ENCODE measurements around the gene SDHAF3.

Gene SDHAF3

DNA sequence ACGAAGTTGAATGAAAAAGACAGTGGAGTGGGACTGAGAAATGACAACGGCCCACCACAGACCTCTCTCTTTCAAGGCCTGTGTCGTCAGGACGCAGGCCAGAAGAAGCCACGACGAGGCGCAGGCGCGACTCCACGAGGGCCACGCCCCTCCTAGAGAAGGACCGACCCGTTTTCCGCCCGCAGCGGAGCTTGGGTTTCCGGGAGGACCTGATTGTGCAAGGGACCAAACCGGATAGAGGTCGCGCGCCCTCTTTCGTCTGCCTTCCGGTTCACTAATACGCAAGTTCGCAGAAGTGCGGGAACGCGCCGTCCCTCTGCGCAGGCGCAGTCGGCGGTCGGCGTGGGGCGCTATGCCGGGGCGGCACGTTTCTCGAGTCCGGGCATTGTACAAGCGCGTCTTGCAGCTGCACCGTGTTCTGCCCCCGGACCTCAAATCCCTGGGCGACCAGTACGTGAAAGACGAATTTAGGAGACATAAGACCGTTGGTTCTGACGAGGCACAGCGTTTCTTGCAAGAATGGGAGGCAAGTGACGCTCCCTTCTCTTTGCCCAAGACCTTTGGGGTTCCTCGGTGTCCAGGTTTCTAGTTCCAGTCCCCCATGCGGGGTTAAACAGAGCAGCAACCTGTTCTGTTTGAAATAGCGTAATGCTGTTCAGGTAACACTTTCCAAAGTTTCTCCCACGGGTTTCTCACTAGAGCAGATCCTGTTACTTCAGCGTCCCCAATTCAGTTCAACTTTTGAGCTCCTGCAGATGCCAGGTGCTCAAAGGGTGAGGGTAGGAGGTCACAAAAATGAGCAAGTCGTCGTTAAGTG lies at the start of gene SDHAF3 (continued):
- TF ChIP-seq, protein P1, sequence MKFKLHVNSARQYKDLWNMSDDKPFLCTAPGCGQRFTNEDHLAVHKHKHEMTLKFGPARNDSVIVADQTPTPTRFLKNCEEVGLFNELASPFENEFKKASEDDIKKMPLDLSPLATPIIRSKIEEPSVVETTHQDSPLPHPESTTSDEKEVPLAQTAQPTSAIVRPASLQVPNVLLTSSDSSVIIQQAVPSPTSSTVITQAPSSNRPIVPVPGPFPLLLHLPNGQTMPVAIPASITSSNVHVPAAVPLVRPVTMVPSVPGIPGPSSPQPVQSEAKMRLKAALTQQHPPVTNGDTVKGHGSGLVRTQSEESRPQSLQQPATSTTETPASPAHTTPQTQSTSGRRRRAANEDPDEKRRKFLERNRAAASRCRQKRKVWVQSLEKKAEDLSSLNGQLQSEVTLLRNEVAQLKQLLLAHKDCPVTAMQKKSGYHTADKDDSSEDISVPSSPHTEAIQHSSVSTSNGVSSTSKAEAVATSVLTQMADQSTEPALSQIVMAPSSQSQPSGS (tag by site-specific recombination; IDR thresholded peaks at IDR 0.05; ENCODE audit: low read depth): no peak
- TF ChIP-seq ZNF777 (tag by site-specific recombination; IDR thresholded peaks at IDR 0.05; ENCODE audit: borderline replicate concordance) (no peak), ZNF394 (tag by site-specific recombination; IDR thresholded peaks at IDR 0.05; ENCODE audit: borderline replicate concordance) (peak; percentile 55; the same call in 1 of the 2 replicates), BCL11B (tag by site-specific recombination; IDR thresholded peaks at IDR 0.05; ENCODE audit: low read depth) (no peak), KLF10 (tag by site-specific recombination; IDR thresholded peaks at IDR 0.05) (peak; percentile 70; the same call in 1 of the 2 replicates), SP2 (tag by site-specific recombination; IDR thresholded peaks at IDR 0.05) (peak; percentile 79), ZBTB21 (tag by site-specific recombination; IDR thresholded peaks at IDR 0.05) (peak; percentile 64; the same call in 1 of the 2 replicates), OSR2 (tag by site-specific recombination; IDR thresholded peaks at IDR 0.05) (no peak), TRIM28 (IDR thresholded peaks at IDR 0.05; ENCODE audit: borderline replicate concordance, low read length) (peak; percentile 70; the same call in 1 of the 2 replicates), ZNF324 (tag by site-specific recombination; IDR thresholded peaks at IDR 0.05) (peak; percentile 79; the same call in 1 of the 2 replicates), ZNF768 (tag by site-specific recombination; IDR thresholded peaks at IDR 0.05) (no peak), ZNF175 (tag by site-specific recombination; IDR thresholded peaks at IDR 0.05) (no peak), ZNF747 (tag by site-specific recombination; IDR thresholded peaks at IDR 0.05) (no peak), ZNF555 (tag by site-specific recombination; conservative IDR thresholded peaks at IDR 0.05) (no peak), ZNF423 (tag by site-specific recombination; IDR thresholded peaks at IDR 0.05) (no peak), ZNF155 (tag by site-specific recombination; IDR thresholded peaks at IDR 0.05) (no peak), ZNF670 (tag by site-specific recombination; IDR thresholded peaks at IDR 0.05; ENCODE audit: low read depth) (no peak), ZNF837 (tag by site-specific recombination; IDR thresholded peaks at IDR 0.05) (no peak), WT1 (tag by site-specific recombination; IDR thresholded peaks at IDR 0.05) (no peak), ZNF274 (IDR thresholded peaks at IDR 0.05; ENCODE audit: low read length) (no peak), ZNF274 (tag by site-specific recombination; IDR thresholded peaks at IDR 0.05; ENCODE audit: borderline replicate concordance) (no peak), GLIS1 (tag by site-specific recombination; IDR thresholded peaks at IDR 0.05) (peak; percentile 33; the same call in 1 of the 2 replicates), ZNF169 (tag by site-specific recombination; IDR thresholded peaks at IDR 0.05) (no peak), ZNF654 (tag by site-specific recombination; IDR thresholded peaks at IDR 0.05; ENCODE audit: low read depth) (no peak), ZNF548 (tag by site-specific recombination; IDR thresholded peaks at IDR 0.05) (no peak), BCL11A (tag by site-specific recombination; IDR thresholded peaks at IDR 0.05; ENCODE audit: low read depth) (no peak), ZNF138 (tag by site-specific recombination; IDR thresholded peaks at IDR 0.05; ENCODE audit: borderline replicate concordance) (no peak), ZNF223 (tag by site-specific recombination; IDR thresholded peaks at IDR 0.05) (no peak)
- TF ChIP-seq, protein P2, sequence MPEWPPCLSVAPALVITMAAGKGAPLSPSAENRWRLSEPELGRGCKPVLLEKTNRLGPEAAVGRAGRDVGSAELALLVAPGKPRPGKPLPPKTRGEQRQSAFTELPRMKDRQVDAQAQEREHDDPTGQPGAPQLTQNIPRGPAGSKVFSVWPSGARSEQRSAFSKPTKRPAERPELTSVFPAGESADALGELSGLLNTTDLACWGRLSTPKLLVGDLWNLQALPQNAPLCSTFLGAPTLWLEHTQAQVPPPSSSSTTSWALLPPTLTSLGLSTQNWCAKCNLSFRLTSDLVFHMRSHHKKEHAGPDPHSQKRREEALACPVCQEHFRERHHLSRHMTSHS (tag by site-specific recombination; IDR thresholded peaks at IDR 0.05): no peak
- TF ChIP-seq, protein P3, sequence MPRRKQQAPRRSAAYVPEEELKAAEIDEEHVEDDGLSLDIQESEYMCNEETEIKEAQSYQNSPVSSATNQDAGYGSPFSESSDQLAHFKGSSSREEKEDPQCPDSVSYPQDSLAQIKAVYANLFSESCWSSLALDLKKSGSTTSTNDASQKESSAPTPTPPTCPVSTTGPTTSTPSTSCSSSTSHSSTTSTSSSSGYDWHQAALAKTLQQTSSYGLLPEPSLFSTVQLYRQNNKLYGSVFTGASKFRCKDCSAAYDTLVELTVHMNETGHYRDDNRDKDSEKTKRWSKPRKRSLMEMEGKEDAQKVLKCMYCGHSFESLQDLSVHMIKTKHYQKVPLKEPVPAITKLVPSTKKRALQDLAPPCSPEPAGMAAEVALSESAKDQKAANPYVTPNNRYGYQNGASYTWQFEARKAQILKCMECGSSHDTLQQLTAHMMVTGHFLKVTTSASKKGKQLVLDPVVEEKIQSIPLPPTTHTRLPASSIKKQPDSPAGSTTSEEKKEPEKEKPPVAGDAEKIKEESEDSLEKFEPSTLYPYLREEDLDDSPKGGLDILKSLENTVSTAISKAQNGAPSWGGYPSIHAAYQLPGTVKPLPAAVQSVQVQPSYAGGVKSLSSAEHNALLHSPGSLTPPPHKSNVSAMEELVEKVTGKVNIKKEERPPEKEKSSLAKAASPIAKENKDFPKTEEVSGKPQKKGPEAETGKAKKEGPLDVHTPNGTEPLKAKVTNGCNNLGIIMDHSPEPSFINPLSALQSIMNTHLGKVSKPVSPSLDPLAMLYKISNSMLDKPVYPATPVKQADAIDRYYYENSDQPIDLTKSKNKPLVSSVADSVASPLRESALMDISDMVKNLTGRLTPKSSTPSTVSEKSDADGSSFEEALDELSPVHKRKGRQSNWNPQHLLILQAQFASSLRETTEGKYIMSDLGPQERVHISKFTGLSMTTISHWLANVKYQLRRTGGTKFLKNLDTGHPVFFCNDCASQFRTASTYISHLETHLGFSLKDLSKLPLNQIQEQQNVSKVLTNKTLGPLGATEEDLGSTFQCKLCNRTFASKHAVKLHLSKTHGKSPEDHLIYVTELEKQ (tag by site-specific recombination; IDR thresholded peaks at IDR 0.05; ENCODE audit: borderline replicate concordance): no peak
- TF ChIP-seq, protein P4, sequence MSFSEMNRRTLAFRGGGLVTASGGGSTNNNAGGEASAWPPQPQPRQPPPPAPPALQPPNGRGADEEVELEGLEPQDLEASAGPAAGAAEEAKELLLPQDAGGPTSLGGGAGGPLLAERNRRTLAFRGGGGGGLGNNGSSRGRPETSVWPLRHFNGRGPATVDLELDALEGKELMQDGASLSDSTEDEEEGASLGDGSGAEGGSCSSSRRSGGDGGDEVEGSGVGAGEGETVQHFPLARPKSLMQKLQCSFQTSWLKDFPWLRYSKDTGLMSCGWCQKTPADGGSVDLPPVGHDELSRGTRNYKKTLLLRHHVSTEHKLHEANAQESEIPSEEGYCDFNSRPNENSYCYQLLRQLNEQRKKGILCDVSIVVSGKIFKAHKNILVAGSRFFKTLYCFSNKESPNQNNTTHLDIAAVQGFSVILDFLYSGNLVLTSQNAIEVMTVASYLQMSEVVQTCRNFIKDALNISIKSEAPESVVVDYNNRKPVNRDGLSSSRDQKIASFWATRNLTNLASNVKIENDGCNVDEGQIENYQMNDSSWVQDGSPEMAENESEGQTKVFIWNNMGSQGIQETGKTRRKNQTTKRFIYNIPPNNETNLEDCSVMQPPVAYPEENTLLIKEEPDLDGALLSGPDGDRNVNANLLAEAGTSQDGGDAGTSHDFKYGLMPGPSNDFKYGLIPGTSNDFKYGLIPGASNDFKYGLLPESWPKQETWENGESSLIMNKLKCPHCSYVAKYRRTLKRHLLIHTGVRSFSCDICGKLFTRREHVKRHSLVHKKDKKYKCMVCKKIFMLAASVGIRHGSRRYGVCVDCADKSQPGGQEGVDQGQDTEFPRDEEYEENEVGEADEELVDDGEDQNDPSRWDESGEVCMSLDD (tag by site-specific recombination; IDR thresholded peaks at IDR 0.05): peak; percentile 61; the same call in 1 of the 2 replicates

Data from HEK293 (cell line).